Measurements from ENCODE around the gene PRSS21. TPM values are rescaled to one million over a fixed set of nuclear protein-coding genes. Genes with fewer than 3 reads are reported as not detected.

PRSS21 gene
- total RNA-seq, 4 donors from 2014 or later = not detected

GRCh38 chr16:2825906-2826305, 8.9 kb downstream of the PRSS21 start:
- DNase-seq (ENCODE audit: low spot score in 2 of 2) = peak in 1 of 2 donors; percentile 3
- Histone ChIP-seq H3K27me3 (peaks cover 0 to 39% of the 10 kb centered on the region in 2 donors), H3K4me1 (no peaks in the 10 kb centered on the region), H3K36me3 (no peaks in the 10 kb centered on the region), H3K9me3 (no peaks in the 10 kb centered on the region), H3K27ac (no peak overlapping the region), H3K4me3 (no peak overlapping the region)
- 68 to 71% methylated on average over 11 of the region's 11 CpGs for WGBS, 2 donors
- TF ChIP-seq POLR2A (IDR thresholded peaks at IDR 0.05) (no peak), EP300 (IDR thresholded peaks at IDR 0.05) (no peak), CTCF (IDR thresholded peaks at IDR 0.05) (no peak)

DNA sequence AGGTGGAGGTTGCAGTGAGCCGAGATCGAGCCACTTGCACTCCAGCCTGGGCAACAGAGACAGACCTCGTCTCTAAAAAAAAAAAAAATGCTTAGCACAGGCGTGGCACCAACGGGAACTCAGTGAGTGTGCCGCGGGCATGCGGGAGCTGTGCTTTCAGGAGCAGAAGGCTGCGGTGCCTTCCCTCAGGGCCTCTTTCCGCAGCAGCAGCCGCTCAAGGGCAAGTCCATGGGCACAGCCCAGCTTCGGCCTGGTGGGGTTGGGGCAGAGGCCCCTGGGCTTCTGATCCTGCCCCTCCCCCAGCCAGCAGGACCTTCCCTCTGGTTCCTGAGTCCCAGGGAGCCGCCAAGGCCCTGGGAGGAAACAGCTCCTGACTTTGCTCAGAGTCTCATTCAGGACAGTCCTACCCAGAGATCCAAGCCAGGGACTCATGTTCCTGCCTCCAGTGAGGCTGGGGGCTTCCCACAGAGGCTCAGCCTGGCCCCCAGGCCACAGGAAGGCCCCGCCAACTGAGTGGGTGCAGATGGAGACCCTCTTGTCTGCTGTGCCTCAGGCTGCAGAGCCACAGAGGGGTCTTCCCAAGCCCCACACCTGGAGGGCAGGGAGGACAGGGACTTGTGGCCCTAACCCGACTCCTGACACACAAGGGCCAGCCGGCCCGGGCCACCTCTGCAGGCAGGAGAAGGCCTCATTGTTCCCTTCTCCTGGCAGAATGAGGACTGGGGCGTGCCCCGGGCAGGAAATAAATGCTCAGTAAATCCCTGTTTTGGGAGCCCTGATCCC, 9.7 kb downstream of the PRSS21 start:
- Histone ChIP-seq H3K36me3 (no peaks in the 10 kb centered on the region), H3K27me3 (peaks cover 0 to 48% of the 10 kb centered on the region in 2 donors), H3K9me3 (no peaks in the 10 kb centered on the region), H3K4me3 (no peak overlapping the region), H3K4me1 (no peaks in the 10 kb centered on the region), H3K27ac (no peak overlapping the region)
- peak in 1 of 2 donors; percentile 3 for DNase-seq (ENCODE audit: low spot score in 2 of 2)
- 58 to 66% methylated on average over 15 to 18 of the region's 19 CpGs for WGBS, 2 donors
- TF ChIP-seq CTCF (IDR thresholded peaks at IDR 0.05) = no peak
- TF ChIP-seq EP300 (IDR thresholded peaks at IDR 0.05) = no peak
- TF ChIP-seq POLR2A (IDR thresholded peaks at IDR 0.05) = no peak

- WGBS, 2 donors = 65 to 69% methylated on average over 15 of the region's 15 CpGs
- H3K27ac ChIP-seq = no peak overlapping the region
- no peak for TF ChIP-seq POLR2A (IDR thresholded peaks at IDR 0.05)
- no peak for TF ChIP-seq EP300 (IDR thresholded peaks at IDR 0.05)
- TF ChIP-seq CTCF (IDR thresholded peaks at IDR 0.05) = no peak
- no peaks in the 10 kb centered on the region for H3K4me1 ChIP-seq
- no peak overlapping the region for H3K4me3 ChIP-seq
- peaks cover 0 to 54% of the 10 kb centered on the region in 2 donors for H3K27me3 ChIP-seq
- no peaks in the 10 kb centered on the region for H3K36me3 ChIP-seq
- no peaks in the 10 kb centered on the region for H3K9me3 ChIP-seq
- no peak for DNase-seq (ENCODE audit: low spot score in 2 of 2)
Observed at GRCh38 chr16:2827374-2827791, 10.3 kb downstream of the PRSS21 start.

DNA sequence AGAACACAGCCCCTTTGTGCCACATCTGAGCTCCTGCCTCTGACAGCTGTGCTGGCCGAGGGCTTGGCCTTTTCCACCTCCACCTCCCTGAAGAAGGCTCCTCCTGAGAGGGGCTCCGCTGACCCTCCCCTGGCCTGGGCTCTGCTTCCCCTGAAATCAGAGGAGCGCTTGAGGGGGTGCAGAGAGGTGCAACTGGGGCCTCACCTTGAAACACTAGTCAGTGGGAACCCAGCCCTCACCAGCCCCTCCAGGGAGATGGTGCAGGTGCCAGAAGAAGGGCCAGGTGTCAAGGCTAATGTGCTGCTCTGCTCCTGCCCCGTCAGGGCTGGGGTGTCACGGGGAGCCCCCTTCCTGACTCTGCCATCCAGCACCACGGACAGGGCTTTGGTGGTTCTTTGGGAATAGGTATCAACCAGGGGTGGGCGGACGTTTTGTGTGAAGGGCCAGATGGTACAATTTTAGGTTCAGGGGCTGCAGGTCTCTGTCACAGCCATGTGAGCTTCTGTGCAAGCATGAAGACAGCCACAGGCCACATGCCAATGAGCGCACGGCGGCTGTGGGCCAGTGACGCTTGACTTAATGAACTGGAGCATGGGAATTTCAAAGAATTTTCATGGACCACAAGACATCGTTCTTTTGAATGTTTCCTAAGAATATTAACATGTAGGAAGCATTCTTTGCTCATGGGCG, 10.9 kb downstream of the PRSS21 start:
- 64 to 66% methylated on average over 14 of the region's 14 CpGs for WGBS, 2 donors
- H3K27me3 ChIP-seq = peaks cover 0 to 60% of the 10 kb centered on the region in 2 donors
- H3K36me3 ChIP-seq = no peaks in the 10 kb centered on the region
- H3K4me3 ChIP-seq = no peak overlapping the region
- no peak overlapping the region for H3K27ac ChIP-seq
- DNase-seq (ENCODE audit: low spot score in 2 of 2) = no peak
- no peaks in the 10 kb centered on the region for H3K4me1 ChIP-seq
- no peak for TF ChIP-seq EP300 (IDR thresholded peaks at IDR 0.05)
- no peak for TF ChIP-seq CTCF (IDR thresholded peaks at IDR 0.05)
- no peak for TF ChIP-seq POLR2A (IDR thresholded peaks at IDR 0.05)
- H3K9me3 ChIP-seq = no peaks in the 10 kb centered on the region

- Histone ChIP-seq H3K27me3 (peaks cover 0 to 60% of the 10 kb centered on the region in 2 donors), H3K36me3 (no peaks in the 10 kb centered on the region), H3K27ac (no peak overlapping the region), H3K9me3 (no peaks in the 10 kb centered on the region), H3K4me1 (no peaks in the 10 kb centered on the region), H3K4me3 (no peak overlapping the region)
- no peak for TF ChIP-seq POLR2A (IDR thresholded peaks at IDR 0.05)
- no peak for DNase-seq (ENCODE audit: low spot score in 2 of 2)
- WGBS, 2 donors = 92 to 94% methylated on average over 8 of the region's 8 CpGs
Observed at GRCh38 chr16:2828521-2828840, 11.4 kb downstream of the PRSS21 start.

Data from tibial nerve (tissue), 4 donors.